Ishikawa (cell line): Measurements from ENCODE around the gene ALX3.

Experiments
- CREB1 ChIP-seq: IDR thresholded peaks from 2 replicates; pipeline ENCODE4 v1.6.1; 2012; ENCODE audit warnings: low read depth
- EP300 ChIP-seq: IDR thresholded peaks from 2 replicates; pipeline ENCODE4 v1.6.1; 2012; ENCODE audit warnings: borderline replicate concordance
- REST ChIP-seq: IDR thresholded peaks from 2 replicates; pipeline ENCODE4 v1.6.1; 2012; ENCODE audit warnings: low read depth, mild to moderate bottlenecking
- TCF12 ChIP-seq: IDR thresholded peaks from 2 replicates; pipeline ENCODE4 v1.6.1; 2012; ENCODE audit warnings: low read depth
- TEAD4 ChIP-seq: IDR thresholded peaks from 2 replicates; pipeline ENCODE4 v1.6.1; 2012

DNA sequence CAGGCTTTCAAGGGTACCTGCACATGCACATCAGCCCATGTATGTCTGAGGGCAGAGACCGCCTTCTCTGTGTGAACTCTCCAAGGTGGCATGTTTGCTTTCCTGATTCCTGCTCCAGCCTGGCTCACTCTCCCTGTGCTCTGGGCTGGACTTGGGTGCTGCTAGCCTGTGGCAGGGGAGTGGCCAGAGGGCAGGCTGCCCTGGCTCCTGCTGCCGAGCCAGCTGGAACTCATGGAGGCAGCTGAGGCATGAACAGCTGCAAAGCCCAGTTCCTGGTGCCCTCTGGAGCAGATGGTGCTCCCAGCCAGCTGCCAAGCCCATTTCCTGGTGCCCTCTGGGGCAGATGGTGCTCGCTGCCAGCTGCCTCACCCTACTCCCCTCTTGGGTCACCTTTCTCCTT, 49.4 kb upstream of the ALX3 start:
- TF ChIP-seq EP300 (no peak), TEAD4 (no peak), CREB1 (no peak), REST (peak; percentile 43; the same call in 1 of the 2 replicates), TCF12 (no peak)
